GM19455 (cell line): ENCODE measurements around the gene TECTB.
"Not testable (repeated sequence)": the region's sequence is repeated elsewhere in the genome, so short reads cannot be mapped to it uniquely, and the experiment has no call there.

Source experiments
- ATAC-seq: cut with Tn5 transposase; IDR thresholded peaks from one replicate; pipeline ENCODE4 v1.9.1; 2021; ENCODE audit not compliant: unreplicated experiment

The TECTB gene

GRCh38 chr10:112283100-112283499 lies at the start of gene TECTB:
TSS of gene TECTB (plus strand) at chr10:112283400. CDS start at chr10:112283735, 335 bp downstream.
- ATAC-seq, result no peak

GRCh38 chr10:112235141-112235540 lies 48.1 kb upstream of the TECTB start:
- no peak for ATAC-seq

- ATAC-seq, result no peak
Measured at GRCh38 chr10:112235920-112236319, 47.3 kb upstream of the TECTB start.

GRCh38 chr10:112236486-112236885 lies 46.7 kb upstream of the TECTB start:
- no peak for ATAC-seq

GRCh38 chr10:112239347-112239746 lies 43.9 kb upstream of the TECTB start:
- no peak for ATAC-seq

GRCh38 chr10:112240441-112240840 lies 42.8 kb upstream of the TECTB start:
- no peak for ATAC-seq

GRCh38 chr10:112241651-112242341 lies 41.4 kb upstream of the TECTB start:
- no peak for ATAC-seq

- ATAC-seq, result no peak
Measured at GRCh38 chr10:112242769-112243168, 40.4 kb upstream of the TECTB start.

- no peak for ATAC-seq
Measured at GRCh38 chr10:112243713-112244112, 39.5 kb upstream of the TECTB start.

- ATAC-seq, result no peak
Measured at GRCh38 chr10:112244197-112244596, 39.0 kb upstream of the TECTB start.

- no peak for ATAC-seq
Measured at GRCh38 chr10:112247791-112248190, 35.4 kb upstream of the TECTB start.

GRCh38 chr10:112248584-112249295 lies 34.5 kb upstream of the TECTB start:
- no peak for ATAC-seq

GRCh38 chr10:112249722-112250121 lies 33.5 kb upstream of the TECTB start:
- no peak for ATAC-seq

- no peak for ATAC-seq
Measured at GRCh38 chr10:112250555-112250954, 32.6 kb upstream of the TECTB start.

GRCh38 chr10:112251238-112251637 lies 32.0 kb upstream of the TECTB start:
- ATAC-seq, result not testable (repeated sequence)

- no peak for ATAC-seq
Measured at GRCh38 chr10:112258407-112258806, 24.8 kb upstream of the TECTB start.

GRCh38 chr10:112259688-112260087 lies 23.5 kb upstream of the TECTB start:
- ATAC-seq, result no peak

GRCh38 chr10:112260831-112261230 lies 22.4 kb upstream of the TECTB start:
- ATAC-seq, result no peak

- no peak for ATAC-seq
Measured at GRCh38 chr10:112261281-112261822, 21.8 kb upstream of the TECTB start.

GRCh38 chr10:112262546-112262945 lies 20.7 kb upstream of the TECTB start:
- ATAC-seq, result no peak

- ATAC-seq, result no peak
Measured at GRCh38 chr10:112265745-112266144, 17.5 kb upstream of the TECTB start.

GRCh38 chr10:112269266-112269665 lies 13.9 kb upstream of the TECTB start:
- no peak for ATAC-seq
